HG03108 (cell line): ENCODE results near the gene DUSP16.
"Not testable (repeated sequence)": the region's sequence is repeated elsewhere in the genome, so short reads cannot be mapped to it uniquely, and the experiment has no call there.

ENCODE experiments used
- ATAC-seq: cut with Tn5 transposase; IDR thresholded peaks from one replicate; pipeline ENCODE4 v1.9.1; 2021; ENCODE audit warnings: moderate library complexity; ENCODE audit not compliant: unreplicated experiment

Gene DUSP16

GRCh38 chr12:12502130-12502814 lies 60.4 kb downstream of the DUSP16 start:
- ATAC-seq: not testable (repeated sequence)

DNA sequence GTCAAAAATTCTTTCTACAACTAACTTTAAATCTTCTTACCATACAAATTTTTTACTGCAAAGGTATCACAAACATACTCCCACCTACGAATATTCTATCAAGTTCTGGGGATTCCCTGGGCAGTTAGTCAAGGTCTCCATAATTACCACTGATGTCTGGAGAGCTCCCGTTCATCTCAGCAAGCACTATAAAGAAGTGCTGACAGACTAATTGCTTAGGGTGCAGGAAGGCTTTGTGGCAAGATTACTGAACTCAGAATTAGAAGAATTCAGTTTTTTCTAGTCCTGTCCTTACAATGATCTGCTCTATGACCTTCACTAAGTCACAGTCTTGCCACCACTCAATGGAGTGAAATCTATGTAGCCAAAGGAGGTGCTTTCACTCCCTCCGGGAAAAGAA lies 61.5 kb downstream of the DUSP16 start:
- ATAC-seq: no peak

DNA sequence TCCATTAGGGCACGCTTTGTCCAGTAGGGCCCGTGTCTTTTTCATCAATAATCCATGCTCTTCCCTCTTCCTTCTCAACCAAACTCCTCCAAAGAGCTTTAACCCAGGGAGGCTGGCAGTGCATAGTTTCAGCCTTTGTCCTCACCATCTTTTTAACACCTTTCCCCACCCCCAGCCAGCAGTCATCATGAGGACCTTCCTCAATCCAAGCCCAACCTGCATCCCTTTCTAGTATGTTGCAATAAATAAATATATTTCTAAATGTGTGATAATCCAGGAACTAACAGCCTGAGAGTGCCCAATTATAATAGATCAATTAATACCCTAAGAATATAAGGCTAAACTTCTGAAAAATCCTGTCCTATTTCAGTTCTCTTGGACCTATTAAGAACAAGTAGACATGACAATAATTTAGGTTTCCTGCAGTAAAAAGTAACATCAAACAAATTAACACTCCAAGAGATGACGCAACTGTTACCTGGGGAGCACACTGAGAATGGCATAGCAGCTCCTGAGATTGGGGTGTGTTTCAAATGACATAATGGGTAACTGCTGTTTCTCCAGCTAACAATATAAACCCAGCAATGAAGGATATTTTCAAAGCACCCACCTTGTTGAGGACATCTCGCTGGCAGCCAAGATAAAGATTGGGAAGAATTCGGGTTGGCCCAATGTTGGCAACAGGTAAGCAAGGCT lies 62.6 kb downstream of the DUSP16 start:
- no peak for ATAC-seq

DNA sequence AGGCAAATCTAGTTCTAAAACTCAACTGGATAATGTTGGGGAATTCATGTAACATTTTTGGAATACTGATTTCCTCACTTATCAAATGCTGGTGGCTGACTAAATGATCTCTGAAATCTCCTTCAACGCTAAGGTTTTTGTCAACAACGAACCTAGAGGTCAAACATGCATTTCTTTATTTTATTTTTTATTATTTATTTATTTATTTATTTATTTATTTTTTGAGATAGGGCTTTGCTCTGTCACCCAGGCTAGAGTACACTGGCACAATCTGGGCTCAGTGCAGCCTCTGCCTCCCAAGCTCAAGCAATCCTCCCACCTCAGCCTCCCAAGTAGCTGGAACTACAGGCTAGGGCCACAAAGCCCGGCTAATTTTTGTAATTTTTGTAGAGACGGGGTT lies 64.5 kb downstream of the DUSP16 start:
- ATAC-seq: no peak

DNA sequence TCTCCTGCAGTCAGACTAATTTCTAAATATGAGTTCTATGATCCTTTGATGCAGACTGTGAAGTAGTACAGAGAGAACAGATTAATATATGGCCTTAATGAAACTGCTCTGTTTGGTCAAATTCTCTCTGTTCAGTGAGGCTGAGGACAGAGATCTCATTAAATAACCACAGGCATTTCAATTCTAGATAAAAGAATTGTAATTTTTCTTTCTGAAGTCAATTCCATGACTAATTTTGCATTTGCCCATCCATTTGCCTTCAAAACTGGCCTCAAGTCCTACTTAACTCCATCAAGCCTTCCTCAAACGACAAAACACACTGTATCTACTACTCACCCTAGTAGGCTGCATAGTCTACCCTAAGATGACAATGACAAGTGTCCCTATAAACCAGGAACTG lies 67.1 kb downstream of the DUSP16 start:
- ATAC-seq: no peak

DNA sequence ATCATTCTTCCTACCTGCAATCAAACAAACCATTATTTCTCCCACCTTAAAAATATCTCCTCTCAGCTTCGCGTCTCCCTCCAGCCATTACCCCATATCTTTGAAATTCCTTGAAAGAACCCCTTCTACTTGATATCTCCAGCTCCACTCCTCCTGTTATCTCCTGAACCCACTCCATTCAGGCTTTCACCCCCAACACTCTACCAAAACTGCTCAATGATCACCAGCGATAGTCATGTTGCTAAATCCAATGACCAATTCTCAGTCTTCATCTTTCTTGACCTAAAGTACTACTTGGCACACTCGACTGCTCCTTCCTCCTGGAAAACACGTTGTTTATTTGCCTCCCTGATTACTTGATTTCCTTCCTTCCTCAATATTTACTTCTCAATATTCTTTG lies 70.1 kb downstream of the DUSP16 start:
- no peak for ATAC-seq

DNA sequence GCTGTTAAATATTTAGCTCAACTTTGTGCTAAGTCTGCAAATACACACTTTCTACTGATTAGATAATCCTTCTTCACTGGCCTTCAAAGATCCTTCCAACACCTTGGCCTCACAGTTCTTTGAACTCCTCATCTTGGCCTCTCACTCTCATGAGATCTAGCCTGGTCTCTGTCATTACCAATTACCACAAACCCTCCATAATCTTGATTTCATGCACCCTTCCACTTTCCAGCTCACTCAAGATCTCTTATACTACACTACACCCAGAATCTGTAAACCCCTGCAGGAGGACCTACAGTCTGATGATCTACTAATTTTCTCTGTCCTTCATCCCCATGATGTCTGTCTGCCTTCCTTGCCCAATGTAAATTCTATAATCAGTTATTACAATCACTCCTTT lies 71.1 kb downstream of the DUSP16 start:
- ATAC-seq: no peak

- ATAC-seq: no peak
Observed at GRCh38 chr12:12488823-12489550, 73.7 kb downstream of the DUSP16 start.

DNA sequence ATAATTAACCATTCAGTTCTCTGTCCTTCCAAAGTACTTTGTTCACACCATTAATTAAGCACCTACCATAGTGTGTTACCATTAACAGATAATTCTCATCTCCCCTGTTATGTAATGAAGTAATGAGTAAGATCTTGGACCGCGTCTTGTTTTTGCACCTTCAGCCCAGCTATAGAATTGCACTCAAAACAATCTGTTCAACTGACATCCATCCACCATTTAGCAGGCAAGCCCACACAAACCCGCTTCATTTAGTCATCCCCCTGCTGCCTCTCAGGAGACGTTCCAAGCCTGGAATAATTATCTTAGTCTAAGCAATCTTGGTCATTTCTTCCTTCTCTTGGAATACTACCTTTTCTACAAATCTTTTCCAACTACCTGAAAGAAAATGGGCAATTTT lies 74.4 kb downstream of the DUSP16 start:
- no peak for ATAC-seq

DNA sequence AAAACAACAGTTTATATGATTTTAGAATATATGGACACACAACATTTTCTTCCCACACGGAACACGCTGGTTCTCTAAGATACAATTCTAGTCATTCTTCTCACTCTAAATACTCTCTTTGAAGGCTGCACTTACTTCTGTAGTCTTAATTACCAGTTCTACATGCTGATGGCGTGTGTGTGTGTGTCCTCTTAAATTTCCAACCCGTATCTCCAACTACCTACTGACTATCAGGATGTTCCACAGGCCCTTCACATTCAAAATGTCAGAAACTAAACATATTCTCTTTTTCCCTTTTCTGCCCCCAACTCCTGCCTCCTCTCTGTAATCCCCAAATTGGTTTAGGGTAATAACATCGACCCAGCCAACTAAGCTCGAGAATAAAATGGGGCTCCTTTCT lies 75.2 kb downstream of the DUSP16 start:
- no peak for ATAC-seq

DNA sequence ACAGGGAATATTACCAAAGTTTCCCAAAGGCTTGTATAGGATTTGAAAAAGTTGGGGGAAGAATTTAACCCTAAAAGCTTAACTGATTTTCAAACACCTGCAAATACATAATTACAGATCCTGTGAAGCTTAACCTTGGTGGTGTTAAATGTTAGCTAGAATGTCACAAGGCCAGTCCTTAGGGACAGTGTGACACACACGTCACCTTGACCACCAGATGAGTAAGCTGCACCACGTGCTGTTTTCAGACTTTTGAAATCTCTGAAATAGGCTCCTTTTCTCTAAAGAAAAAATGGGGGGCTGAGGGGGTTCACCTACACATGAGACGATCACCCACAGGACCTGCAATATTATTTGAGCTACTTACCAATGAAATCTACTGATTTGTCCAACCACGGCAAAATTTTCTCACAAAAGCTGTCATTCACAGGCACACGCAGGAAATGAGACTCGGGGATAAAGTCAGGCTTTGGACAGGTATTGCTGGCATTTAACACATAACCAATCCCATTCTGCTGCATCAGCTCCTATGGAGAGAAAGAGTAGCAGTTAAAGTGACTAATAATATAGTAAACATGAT lies 75.9 kb downstream of the DUSP16 start:
- ATAC-seq: peak; percentile 84

- no peak for ATAC-seq
Observed at GRCh38 chr12:12483438-12483837, 79.2 kb downstream of the DUSP16 start.

- ATAC-seq: no peak
Observed at GRCh38 chr12:12482959-12483358, 79.7 kb downstream of the DUSP16 start.

GRCh38 chr12:12482150-12482761 lies 80.4 kb downstream of the DUSP16 start:
- ATAC-seq: no peak

DNA sequence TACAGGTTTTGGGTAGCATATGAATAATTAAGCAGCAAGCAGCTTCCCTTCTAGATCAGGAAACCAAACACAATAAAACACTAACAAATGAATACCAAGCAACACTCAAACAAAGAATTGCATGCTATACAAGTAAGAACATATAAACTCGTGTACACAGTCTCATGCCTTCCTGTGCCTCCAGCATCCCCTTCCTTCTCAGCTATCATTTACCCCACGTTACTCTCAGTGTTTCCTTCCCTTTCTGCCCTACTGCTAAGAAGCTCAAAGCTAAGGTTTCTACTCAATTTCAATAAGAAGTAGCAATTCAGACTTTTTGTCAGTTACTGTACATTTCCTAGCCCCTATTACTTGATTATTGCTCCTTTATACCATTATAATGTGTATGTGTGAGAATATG lies 81.0 kb downstream of the DUSP16 start:
- no peak for ATAC-seq

DNA sequence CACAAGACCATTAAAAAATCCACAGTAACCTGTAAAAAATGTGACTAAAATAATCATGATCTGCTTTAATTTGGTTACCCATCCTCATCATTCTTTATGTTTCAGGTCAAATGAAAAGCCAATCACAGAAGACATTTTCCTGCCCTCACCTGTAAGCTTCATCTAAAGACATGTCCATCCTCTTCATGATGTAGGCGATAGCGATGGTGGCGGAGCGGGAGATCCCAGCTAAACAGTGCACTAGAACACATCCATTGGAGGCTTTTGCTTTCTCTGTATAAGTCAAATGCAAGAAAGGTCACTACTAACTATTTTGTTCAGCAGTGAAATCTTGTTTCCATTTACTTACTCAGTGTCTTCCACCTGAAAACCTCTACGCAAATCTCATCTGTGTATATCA lies 82.6 kb downstream of the DUSP16 start:
- no peak for ATAC-seq

DNA sequence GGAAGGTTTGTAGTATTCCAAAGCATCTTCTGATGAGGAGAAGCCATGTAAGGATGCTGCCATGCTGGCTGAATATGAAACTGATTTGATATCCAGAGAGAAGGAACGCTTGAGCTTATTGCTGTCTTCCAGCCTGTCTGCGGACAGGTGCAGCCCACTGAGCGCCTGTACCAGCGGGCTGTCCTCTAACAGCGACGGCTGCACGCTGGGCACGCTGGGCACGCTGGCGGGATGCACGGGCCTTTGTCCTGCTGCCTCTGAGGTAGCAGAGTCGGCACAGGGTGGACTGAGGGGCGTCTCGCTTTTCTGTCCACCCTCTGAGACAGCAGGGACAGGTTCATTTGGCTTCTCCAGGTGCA lies 85.2 kb downstream of the DUSP16 start:
- ATAC-seq: no peak

GRCh38 chr12:12476857-12477531 lies 85.7 kb downstream of the DUSP16 start:
- ATAC-seq: no peak

- ATAC-seq: peak; percentile 88
Observed at GRCh38 chr12:12474931-12475795, 87.5 kb downstream of the DUSP16 start.

DNA sequence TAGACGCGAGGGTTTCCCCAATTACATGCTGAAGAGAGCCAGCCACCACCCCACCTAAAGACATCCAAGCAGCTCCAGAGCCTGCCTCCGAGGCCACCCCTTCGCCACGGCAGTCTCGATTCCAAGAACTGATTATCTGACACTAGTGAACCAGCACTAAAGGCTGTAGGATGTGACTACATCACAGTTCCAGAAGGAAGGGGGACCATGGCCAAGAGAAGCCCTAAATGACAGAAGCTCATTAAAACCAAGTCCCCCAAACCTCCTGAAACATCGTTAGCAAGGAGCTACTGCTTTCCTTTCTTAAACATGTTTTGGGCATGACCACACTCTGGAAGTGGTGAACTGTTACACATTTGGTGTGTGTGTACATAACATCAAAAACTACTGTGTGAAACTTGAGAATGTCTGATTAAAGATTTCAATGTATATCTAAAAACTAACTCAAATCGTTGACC lies 88.2 kb downstream of the DUSP16 start:
- ATAC-seq: peak; percentile 16
